Stimulated activated CD8-positive, alpha-beta memory T cell treated with anti-CD3 and anti-CD28 coated beads, Interleukin-12 subunit alpha, Interleukin-12 subunit beta, amount 100 ng/mL, for 1 hour (primary cell): Measurements from ENCODE around the gene MTO1.
A peak's percentile ranks its signal among the peaks of the same experiment; 100 is the strongest.
"Not testable (repeated sequence)": the region's sequence is repeated elsewhere in the genome, so short reads cannot be mapped to it uniquely, and the experiment has no call there.

Experiments used
- DNase-seq: peaks from one replicate; pipeline ENCODE4 v3.0.0-alpha.2; 2020; ENCODE audit warnings: low read depth

MTO1 gene

GRCh38 chr6:73461537-73462350, at the start of gene MTO1:
TSS of gene MTO1 (plus strand) at chr6:73461737. CDS start at chr6:73461855, 118 bp downstream.
- DNase-seq: peak; percentile 74

GRCh38 chr6:73413102-73413501, 48.4 kb upstream of the MTO1 start:
- DNase-seq: no peak

GRCh38 chr6:73418081-73418741, 43.3 kb upstream of the MTO1 start:
- no peak for DNase-seq

GRCh38 chr6:73421534-73421933, 40.0 kb upstream of the MTO1 start:
- DNase-seq: no peak

GRCh38 chr6:73435236-73435635, 26.3 kb upstream of the MTO1 start:
- DNase-seq: no peak

GRCh38 chr6:73443555-73443954, 18.0 kb upstream of the MTO1 start:
- no peak for DNase-seq

- DNase-seq: peak; percentile 14
These were observed 10.1 kb upstream of the MTO1 start for GRCh38 chr6:73451223-73452106.

GRCh38 chr6:73452107-73452461, 9.5 kb upstream of the MTO1 start, which contains the start of gene CGAS:
TSS of gene CGAS (minus strand) at chr6:73452297. CDS start at chr6:73452181, 116 bp downstream.
- peak; percentile 60 for DNase-seq

GRCh38 chr6:73455865-73456629, 5.5 kb upstream of the MTO1 start:
- DNase-seq: no peak

- DNase-seq: not testable (repeated sequence)
These were observed 2.1 kb upstream of the MTO1 start for GRCh38 chr6:73459474-73459873.

GRCh38 chr6:73460056-73460455, 1.5 kb upstream of the MTO1 start:
- DNase-seq: no peak

GRCh38 chr6:73471686-73472290, 10.3 kb downstream of the MTO1 start:
- DNase-seq: no peak

- no peak for DNase-seq
These were observed 15.2 kb downstream of the MTO1 start for GRCh38 chr6:73476723-73477122.

GRCh38 chr6:73477407-73477806, 15.9 kb downstream of the MTO1 start:
- DNase-seq: no peak

- no peak for DNase-seq
These were observed 20.4 kb downstream of the MTO1 start for GRCh38 chr6:73481969-73482368.

- no peak for DNase-seq
These were observed 22.9 kb downstream of the MTO1 start for GRCh38 chr6:73484438-73484837.

GRCh38 chr6:73487473-73487872, 25.9 kb downstream of the MTO1 start:
- no peak for DNase-seq

- DNase-seq: no peak
These were observed 29.8 kb downstream of the MTO1 start for GRCh38 chr6:73491377-73491776.

- no peak for DNase-seq
These were observed 36.4 kb downstream of the MTO1 start for GRCh38 chr6:73497915-73498314.

GRCh38 chr6:73503027-73503772, 41.7 kb downstream of the MTO1 start:
- DNase-seq: no peak

GRCh38 chr6:73504160-73504559, 42.6 kb downstream of the MTO1 start:
- DNase-seq: no peak
